DLD1 (cell line): ENCODE results near the gene RTEL1.
"Not testable (repeated sequence)": the region's sequence is repeated elsewhere in the genome, so short reads cannot be mapped to it uniquely, and the experiment has no call there.

Experiments
- in situ Hi-C: cut with HindIII; loops from 2 replicates; pipeline ENCODE4 v1.10.0; 2017; ENCODE audit warnings: low sequenced_read_pairs

The RTEL1 gene

DNA sequence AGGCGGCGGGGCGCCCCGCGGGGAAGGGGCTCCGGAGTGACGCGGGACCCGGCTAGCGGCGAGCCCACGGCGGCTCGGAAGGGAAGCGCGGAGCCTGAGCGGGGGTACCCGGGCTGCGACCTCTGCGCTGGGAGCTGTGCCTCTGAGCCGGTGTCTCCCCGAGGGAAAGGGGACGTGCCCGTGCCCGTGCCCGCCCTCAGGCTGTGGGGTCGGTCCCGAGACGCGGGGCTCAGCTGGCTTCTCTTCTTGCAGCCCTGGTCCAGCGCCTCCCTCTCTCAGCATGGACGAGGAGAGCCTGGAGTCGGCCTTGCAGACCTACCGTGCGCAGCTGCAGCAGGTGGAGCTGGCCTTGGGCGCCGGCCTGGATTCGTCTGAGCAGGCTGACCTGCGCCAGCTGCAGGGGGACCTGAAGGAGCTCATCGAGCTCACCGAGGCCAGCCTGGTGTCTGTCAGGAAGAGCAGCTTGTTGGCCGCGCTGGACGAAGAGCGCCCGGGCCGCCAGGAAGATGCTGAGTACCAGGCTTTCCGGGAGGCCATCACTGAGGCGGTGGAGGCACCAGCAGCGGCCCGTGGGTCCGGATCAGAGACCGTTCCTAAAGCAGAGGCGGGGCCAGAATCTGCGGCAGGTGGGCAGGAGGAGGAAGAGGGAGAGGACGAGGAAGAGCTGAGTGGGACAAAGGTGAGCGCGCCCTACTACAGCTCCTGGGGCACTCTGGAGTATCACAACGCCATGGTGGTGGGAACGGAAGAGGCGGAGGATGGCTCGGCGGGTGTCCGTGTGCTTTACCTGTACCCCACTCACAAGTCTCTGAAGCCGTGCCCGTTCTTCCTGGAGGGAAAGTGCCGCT is 50.4 kb downstream of the RTEL1 start:
- in situ Hi-C loops: no loop called here

DNA sequence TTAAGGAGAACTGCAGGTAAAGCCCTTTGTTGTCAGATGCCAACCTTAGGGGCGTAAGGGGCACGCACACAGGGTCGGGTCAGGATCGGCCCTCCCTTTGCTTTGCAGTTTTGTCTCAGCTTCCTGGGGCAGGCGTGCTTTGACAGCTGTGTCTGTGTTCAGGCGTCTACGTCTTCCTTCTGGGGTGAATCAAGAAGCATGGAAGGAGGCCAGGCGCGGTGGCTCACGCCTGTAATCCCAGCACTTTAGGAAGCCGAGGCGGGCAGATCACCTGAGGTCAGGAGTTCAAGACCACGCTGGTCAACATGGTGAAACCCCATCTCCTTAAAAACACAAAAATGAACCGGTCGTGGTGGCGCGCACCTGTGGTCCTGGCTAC is 51.0 kb downstream of the RTEL1 start:
- in situ Hi-C loops: no loop called here

DNA sequence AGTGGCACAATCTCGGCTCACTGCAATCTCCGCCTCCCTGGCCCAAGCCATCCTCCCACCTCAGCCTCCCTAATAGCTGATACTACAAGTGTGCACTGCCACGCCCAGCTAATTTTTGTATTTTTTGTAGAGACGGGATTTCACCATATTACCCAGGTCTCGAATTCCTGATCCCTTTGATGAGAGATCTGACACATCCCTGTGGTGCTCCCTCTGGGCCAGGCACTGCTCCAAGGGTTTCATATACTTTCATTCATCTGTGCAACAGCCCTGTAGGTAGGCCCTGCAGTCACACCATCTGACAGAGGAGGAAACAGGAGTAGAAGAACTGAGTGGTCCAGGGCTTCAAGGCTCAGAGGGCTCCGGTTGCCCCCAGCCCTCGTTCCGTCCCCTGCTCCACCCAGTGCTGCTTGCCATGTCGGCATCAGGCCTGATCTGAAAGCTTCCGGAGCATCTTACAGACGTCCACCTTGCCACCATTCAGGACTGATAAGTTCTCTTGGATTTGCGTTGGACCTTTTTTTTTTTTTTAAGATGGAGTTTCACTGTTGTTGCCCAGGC is 53.1 kb downstream of the RTEL1 start:
- in situ Hi-C loops: no loop called here

DNA sequence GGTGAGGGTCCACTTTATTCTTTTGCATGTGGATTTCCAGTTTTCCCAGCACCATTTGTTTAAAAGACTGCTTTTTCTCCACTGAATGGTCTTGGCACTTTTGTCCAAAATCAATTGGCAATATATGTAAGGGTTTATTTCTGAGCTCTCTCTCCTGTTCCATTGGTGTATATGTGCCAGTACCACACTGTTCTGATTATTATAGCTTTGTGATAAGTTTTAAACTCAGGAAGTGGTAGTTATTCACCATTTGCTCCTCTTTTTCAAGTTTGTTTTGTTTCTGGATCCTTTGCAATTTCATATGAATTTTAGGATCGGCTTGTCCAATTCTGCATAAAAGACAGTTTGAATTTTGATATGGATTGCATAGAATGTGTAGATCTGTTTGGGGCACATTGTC is 54.1 kb downstream of the RTEL1 start:
- in situ Hi-C loops: no loop called here

DNA sequence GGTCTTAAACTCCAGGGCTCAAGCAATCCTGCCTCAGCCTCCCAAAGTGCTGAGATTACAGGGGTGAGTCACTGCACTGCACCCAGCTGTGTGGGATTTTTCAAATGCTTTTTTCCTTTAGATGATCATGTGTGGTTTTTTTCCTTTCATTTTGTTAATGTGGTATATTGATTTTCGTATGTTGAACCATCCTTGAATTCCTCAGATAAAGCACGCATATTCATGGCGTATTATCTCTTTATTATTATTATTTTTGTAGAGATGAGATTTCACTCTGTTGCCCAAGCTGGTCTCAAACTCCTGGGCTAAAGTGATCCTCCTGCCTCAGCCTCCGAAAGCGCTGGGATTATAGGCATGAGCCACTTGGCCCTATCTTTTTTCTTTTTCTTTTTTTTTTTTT is 56.7 kb downstream of the RTEL1 start:
- in situ Hi-C loops: no loop called here

DNA sequence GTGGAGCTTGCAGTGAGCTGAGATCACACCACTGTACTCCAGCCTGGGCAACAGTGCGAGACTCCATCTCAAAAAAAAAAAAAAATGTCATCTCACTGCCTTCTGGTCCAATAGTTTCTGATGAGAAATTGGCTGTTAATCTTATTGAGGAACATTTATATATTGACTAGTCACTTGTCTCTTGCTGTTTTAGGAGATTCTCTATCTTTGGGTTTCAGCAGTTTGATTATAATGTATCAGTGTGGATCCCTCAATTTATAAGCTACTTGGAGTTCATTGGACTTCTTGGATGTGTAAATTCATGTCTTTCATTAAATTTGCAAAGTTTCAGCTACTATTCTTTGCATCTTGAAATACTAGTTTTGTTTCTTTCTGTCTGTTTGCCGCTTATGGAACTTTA is 60.9 kb downstream of the RTEL1 start:
- in situ Hi-C loops: no loop called here

DNA sequence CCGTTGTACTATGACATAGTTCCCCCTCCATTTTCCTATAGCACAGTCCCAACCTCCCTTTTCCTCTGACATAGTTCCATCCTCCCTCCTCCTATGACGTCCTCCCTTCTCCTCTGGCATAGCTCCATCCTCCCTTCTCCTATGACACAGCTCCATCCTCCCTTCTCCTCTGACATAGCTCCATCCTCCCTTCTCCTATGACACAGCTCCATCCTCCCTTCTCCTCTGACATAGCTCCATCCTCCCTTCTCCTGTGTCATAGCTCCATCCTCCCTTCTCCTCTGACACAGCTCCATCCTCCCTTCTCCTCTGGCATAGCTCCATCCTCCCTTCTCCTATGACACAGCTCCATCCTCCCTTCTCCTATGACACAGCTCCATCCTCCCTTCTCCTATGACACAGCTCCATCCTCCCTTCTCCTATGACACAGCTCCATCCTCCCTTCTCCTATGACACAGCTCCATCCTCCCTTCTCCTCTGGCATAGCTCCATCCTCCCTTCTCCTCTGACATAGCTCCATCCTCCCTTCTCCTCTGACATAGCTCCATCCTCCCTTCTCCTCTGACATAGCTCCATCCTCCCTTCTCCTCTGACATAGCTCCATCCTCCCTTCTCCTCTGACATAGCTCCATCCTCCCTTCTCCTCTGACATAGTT is 65.0 kb downstream of the RTEL1 start:
- in situ Hi-C loops: not testable (repeated sequence)

DNA sequence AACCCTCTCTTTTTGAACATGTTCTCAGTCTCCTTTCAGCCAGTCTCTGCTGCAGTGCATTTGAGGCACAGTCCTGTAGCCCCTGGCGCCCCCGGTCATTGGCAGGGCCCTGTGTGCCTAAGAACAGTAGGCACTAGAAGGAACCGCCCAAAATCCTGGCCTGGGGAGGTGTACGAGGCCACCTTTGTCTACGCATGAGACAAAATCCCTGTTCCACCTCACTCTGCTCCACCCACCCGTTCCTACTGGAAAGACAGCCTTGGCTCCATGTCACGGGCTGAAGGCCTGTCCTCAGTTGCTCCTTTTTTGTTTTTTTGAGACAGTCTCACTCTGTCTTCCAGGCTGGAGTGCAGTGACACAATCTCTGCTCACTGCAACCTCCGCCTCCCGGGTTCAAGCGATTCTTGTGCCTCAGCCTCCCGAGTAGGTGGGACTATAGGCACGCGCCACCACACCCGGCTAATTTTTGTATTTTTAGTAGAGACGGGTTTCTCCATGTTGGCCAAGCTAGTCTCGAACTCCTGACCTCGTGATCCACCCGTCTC is 72.1 kb downstream of the RTEL1 start:
- in situ Hi-C loops: not testable (repeated sequence)

DNA sequence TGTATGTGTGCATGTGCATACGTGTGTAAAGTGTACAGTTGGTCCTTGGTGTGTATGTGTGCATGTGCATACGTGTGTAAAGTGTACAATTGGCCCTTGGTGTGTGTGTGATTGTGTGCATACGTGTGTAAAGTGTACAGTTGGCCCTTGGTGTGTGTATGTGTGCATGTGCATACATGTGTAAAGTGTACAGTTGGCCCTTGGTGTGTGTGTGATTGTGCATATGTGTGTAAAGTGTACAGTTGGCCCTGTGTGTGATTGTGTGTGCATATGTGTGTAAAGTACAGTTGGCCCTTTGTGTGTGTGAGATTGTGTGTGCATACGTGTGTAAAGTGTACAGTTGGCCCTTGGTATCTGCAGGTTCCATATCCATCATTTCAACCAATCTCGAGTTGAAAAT is 73.3 kb downstream of the RTEL1 start:
- in situ Hi-C loops: no loop called here

DNA sequence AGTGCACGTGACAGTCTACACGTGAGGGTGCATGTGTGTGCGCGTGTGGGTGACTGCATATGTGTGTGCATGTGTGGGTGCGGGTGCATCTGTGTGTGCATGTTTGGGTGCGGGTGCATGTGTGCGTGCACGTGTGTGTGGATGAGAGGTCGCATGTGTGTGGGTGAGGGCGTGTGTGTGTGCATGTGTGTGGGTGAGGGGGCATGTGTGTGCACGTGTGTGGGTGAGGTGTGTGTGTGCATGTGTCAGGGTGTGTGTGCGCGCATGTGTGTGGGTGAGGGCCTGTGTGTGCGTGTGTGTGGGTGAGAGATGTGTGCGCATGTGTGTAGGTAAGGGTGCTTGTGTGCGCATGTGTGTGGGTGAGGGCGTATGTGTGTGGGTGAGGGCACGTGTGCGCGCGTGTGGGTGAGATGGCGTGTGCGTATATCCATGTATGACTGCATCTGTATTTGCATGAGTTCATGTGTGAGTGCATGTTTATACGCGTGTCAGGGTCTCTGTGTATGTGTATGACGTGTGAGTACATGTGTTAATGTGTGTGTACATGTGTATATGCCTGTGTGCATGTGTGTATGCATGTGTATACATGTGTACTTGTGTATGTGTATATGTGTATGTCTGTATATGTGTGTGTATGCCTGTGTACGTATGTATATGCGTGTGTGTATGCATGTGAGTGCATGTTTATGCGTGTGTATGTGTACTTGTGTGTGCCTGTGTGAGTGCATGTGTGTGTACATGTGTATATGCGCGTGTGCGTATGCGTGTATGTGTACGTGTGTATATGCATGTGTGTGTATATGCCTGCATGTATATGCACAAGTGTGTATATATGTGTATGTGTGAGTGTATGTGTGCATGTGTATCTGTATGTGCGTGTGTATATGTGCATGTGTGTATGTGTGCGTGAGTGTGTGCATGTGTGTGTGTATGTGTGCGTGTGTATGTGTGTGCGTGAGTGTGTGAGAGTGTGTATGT is 74.3 kb downstream of the RTEL1 start:
- in situ Hi-C loops: no loop called here

DNA sequence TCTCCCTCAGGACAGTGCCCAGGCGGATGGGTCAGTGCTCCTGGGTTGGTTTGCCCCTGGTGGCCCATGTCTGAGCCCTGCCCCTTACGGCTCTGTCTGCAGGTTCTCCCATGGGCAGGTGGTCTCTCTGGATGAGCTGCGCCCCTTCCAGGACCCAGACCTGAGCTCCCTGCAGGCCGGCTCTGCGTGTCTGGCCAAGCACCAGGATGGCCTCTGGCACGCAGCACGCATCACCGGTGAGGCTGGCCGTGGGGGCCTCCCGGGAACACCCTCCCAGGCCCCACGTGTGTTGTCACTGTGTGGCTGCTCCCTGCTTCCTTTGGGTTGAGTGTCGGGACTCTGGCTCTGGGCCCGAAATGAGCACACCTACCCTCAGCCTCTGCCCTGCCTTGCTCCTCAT is 75.0 kb downstream of the RTEL1 start:
- in situ Hi-C loops: no loop called here

DNA sequence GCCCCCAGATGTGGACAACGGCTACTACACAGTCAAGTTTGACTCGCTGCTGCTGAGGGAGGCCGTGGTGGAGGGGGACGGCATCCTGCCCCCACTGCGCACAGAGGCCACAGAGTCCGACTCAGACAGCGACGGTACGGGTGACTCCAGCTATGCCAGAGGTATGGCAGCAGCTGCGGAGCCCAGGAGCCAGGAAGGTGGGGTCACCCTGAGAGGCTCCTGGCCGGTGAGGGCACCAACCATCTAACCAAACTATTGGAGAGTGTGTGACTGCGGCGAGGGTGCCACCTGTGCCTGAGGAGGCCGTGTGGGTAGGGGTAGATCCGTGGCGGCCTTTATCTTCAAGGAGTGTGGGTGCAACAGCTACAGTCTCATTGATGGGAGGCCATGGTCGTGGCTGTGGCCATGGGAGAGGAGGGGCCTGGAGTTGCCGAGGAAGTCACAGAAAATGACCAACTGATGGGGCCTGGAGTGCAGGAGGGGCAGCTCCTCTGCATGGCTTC is 75.5 kb downstream of the RTEL1 start:
- in situ Hi-C loops: no loop called here

DNA sequence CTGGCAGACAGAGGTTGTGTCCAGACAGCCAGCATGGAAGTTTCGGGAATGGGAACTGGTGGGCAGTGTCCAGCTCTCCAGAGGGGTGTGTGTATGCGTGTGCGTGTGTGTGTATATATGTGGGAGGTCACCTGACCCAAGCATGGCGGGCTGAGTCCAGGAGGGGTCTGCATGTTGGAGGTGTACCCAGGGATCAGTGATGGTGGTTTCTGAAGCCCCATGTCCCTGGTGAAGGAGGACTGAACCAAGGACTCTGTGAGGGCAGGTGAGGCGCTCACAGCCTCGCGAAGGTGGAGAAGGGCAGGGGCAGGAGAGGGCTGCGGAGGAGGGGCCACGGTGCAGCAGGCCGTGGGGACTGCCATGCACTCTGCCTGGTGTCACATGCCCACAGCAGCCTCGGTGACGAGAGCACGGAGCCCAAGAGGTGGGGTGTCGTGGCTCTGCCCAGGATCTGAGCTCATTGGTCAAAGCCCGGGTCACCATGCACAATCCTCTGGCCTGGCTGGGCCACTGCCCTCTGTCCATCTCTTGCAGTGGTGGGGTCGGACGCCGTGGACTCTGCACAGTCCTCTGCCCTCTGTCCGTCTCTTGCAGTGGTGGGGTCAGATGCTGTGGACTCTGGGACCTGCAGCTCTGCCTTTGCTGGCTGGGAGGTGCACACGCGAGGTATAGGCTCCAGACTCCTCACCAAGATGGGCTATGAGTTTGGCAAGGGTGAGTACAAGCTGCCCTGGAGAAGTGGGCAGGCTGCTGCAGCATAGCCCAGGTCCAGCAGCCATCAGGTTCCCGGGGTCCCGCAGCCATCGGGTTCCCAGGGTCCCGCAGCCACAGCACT is 76.2 kb downstream of the RTEL1 start:
- in situ Hi-C loops: no loop called here

DNA sequence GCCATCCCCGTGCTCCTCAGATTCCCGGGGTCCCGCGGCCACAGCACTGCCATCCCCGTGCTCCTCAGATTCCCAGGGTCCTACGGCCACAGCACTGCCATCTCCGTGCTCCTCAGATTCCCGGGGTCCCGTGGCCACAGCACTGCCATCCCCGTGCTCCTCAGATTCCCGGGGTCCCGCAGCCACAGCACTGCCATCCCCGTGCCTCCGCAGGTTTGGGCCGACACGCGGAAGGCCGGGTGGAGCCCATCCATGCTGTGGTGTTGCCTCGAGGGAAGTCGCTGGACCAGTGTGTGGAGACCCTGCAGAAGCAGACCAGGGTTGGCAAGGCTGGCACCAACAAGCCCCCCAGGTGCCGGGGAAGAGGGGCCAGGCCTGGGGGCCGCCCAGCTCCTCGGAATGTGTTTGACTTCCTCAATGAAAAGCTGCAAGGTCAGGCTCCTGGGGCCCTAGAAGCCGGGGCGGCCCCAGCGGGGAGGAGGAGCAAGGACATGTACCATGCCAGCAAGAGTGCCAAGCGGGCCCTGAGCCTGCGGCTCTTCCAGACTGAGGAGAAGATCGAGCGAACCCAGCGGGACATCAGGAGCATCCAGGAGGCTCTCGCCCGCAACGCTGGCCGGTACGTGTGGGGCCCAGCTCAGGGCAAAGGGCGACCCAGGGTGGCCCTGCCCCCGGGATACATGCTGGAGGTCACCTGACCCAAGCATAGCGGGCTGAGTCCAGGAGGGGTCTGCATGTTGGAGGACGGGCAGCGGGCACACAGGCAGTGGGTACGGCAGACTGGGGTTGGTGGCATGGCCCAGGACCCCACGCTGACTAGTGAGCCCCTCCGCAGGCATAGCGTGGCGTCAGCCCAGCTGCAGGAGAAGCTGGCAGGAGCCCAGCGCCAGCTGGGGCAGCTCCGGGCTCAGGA is 77.1 kb downstream of the RTEL1 start:
- in situ Hi-C loops: no loop called here

DNA sequence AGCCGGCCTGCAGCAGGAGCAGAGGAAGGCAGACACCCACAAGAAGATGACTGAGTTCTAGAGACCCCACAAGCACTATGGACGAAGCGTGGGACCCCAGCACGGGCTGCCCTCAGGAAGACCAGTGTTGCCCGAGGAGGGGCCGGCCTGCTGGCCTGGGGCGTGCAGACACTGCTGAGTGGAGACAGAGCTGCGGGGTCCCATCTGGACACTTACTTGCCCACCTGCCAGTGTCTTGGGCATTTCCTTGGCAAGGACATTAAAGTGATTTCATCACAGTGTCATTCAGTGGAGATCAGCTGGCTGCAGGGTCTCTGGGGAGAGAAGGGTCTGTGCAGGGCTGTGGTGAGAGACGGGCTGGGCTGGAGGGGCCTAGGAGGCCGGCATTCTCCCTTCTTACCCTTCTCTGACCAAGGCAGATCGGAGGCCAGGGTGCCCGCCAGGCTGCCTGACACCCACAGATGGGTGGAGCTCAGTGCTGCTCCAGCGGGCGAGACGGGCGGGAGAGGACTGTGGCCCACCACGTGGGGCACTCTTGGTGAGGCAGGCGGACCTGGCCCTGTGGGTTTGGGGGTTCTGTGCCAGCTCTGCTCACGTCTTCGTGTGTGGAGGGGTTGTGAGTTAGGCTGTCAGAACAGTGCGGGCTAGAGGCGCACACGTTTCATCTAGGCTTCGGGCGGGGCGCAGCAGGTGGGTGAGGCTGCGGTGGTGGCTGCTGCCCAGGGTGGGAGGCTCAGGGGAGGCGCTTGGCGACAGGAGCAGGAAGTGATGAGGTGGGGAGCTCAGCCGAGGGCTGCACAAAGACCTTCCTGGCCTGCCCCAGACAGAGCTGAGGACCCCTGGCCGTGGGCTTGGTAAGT is 78.0 kb downstream of the RTEL1 start, which contains the start of gene LIME1:
TSS of gene LIME1 (plus strand) at position 806 of the 860 bp plus-strand sequence. CDS start 886 bp downstream, outside the sequence.
- in situ Hi-C loops: no loop called here

DNA sequence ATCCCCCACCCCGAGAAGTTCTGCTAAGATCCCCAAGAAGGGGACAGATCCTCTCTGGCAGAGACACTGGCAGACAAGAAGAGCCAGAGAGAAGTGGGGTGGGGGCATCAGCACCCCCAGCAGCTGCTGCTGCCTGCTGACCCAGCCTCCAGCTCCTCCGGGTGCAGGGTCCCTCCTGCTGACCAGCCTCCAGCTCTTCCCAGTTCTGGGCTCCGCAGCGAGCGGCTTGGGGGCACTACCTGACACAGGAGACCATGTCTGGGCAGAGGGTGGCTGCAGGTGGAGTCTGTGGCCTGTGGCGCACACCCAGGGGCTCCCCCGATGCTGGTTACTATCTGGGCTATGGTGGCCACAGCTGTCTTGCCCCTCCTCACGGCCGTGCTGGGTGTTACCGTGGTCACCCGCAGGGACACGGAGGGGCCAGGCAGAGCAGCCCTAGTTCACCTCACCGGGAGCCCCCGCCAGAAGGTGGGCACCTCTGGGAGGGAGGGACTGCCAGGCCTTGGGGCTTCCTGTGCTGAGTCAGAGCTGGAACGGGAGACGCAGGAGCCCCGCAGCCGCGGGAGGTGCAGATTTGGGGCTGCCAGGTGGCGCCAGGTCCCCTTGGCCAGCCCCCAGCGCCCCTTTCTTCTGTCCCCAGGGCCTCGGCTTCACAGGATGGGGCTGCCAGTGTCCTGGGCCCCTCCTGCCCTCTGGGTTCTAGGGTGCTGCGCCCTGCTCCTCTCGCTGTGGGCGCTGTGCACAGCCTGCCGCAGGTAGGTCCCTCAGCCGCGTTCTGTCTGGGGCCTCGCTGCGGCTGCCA is 79.0 kb downstream of the RTEL1 start:
- in situ Hi-C loops: no loop called here

DNA sequence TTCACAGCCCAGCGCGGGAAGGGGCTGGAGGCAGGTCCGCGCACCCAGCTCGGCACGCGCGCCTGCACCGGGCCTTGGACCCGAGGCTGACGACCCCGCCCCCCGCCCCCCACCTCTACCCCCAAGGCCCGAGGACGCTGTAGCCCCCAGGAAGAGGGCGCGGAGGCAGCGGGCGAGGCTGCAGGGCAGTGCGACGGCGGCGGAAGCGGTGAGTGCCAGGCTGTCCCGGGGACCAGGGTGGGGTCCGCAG is 79.5 kb downstream of the RTEL1 start:
- in situ Hi-C loops: no loop called here
